A673 (cell line): ENCODE measurements around the gene PAPOLG. TPM values are rescaled to one million over a fixed set of nuclear protein-coding genes. Genes with fewer than 3 reads are reported as not detected.
A peak's percentile ranks its signal among the peaks of the same experiment; 100 is the strongest.

Experiments
- BruUV-seq: library from RNA; stranded (reverse); fragments of 400-500 nt; replicated peaks from 2 replicates; lab custom pipeline; 2021; lab: Mats Ljungman, UMichigan
- CTCF ChIA-PET: fragments of 300-600 bp; sonication (Branson Sonifier 250); formaldehyde crosslinking; loops from one replicate; lab custom pipeline; 2022; ENCODE audit warnings: antibody characterized with exemption; lab: Charles Lee
- POLR2A ChIA-PET: fragments of 300-600 bp; sonication (Branson Sonifier 250); formaldehyde crosslinking; loops from one replicate; lab custom pipeline; 2022; ENCODE audit warnings: antibody characterized with exemption; ENCODE audit not compliant: low non-redundant PET; lab: Charles Lee
- DNase-seq: peaks from one replicate; pipeline ENCODE4 v3.0.0-alpha.2; 2015; ENCODE audit warnings: low spot score
- H3K27ac ChIP-seq: fragments of 200-600 bp; sonication (generic); 2 replicates; pipeline ENCODE4 v1.5.1; 2016; ENCODE audit warnings: mixed run types, low read depth, mild to moderate bottlenecking, mixed read lengths, antibody characterized with exemption, low read length; ENCODE audit not compliant: poor library complexity, severe bottlenecking
- H3K27me3 ChIP-seq: fragments of 200-600 bp; sonication (generic); replicated peaks from 2 replicates; pipeline ENCODE4 v1.6.1; 2017; ENCODE audit warnings: mixed run types, low read depth, mild to moderate bottlenecking, mixed read lengths, antibody characterized with exemption, low read length; ENCODE audit not compliant: insufficient read depth, poor library complexity
- H3K36me3 ChIP-seq: fragments of 200-600 bp; sonication (generic); 2 replicates; pipeline ENCODE4 v1.6.1; 2016; ENCODE audit warnings: mixed run types, mild to moderate bottlenecking, mixed read lengths, antibody characterized with exemption, low read length; ENCODE audit not compliant: insufficient read depth, poor library complexity, severe bottlenecking
- H3K4me1 ChIP-seq: fragments of 200-600 bp; sonication (generic); 2 replicates; pipeline ENCODE4 v1.6.1; 2017; ENCODE audit warnings: mixed run types, mild to moderate bottlenecking, mixed read lengths, antibody characterized with exemption, low read length; ENCODE audit not compliant: insufficient read depth, poor library complexity, severe bottlenecking
- H3K4me3 ChIP-seq: fragments of 200-600 bp; sonication (generic); 2 replicates; pipeline ENCODE4 v1.5.1; 2016; ENCODE audit warnings: low read depth, mixed run types, mild to moderate bottlenecking, mixed read lengths, low read length; ENCODE audit not compliant: poor library complexity, severe bottlenecking
- H3K9me3 ChIP-seq: fragments of 200-600 bp; sonication (generic); 2 replicates; pipeline ENCODE4 v1.6.1; 2016; ENCODE audit warnings: mixed run types, low read depth, mild to moderate bottlenecking, mixed read lengths, antibody characterized with exemption, low read length; ENCODE audit not compliant: poor library complexity, severe bottlenecking
- CTCF ChIP-seq: fragments of 300-800, 200-600 bp; sonication (generic); conservative IDR thresholded peaks from 2 replicates; pipeline ENCODE4 v1.5.1; 2017; ENCODE audit warnings: low read depth, mild to moderate bottlenecking, antibody characterized with exemption, low read length, moderate library complexity, mixed read lengths
- EZH2 ChIP-seq: fragments of 200-600 bp; sonication (generic); IDR thresholded peaks from 2 replicates; pipeline ENCODE4 v1.6.1; 2017; ENCODE audit warnings: borderline replicate concordance, low read depth, mild to moderate bottlenecking, mixed read lengths, antibody characterized with exemption, low read length; ENCODE audit not compliant: poor library complexity, severe bottlenecking
- intact Hi-C: fragments of 100-400 bp; cut with micrococcal nuclease; formaldehyde crosslinking; loops from one replicate; pipeline ENCODE4 v1.10.0; 2022; ENCODE audit not compliant: unreplicated experiment
- total RNA-seq: library from RNA; stranded (reverse); gene quantifications from 2 replicates; pipeline ENCODE4 v1.2.3, GENCODE V29; 2021

The PAPOLG gene
- total RNA-seq, 1 experiment from 2014 or later, result 17.4 TPM

DNA sequence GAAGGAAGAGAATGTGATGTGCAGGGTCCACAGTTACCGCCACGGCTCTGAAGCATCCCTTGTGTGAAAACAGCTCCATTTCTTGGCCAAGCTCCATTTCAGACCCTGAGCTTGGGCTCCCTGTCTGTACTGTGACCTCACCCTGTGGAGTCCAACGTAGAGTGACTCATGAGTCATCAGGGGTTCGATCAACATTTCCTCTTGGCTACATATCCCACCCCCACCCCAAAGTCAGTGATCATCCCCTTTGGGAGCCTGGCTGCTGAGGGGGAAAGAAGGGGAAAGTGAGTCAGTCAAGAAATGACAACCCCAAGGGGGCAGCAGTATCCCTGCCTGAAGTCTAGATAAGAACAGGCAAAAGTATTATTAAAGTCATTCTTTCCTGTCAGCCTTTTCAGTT lies 62.2 kb downstream of the PAPOLG start:
- no peak for DNase-seq
- Histone ChIP-seq H3K36me3 (no peaks in the 10 kb centered on the region), H3K27ac (no peak overlapping the region), H3K4me3 (no peak overlapping the region), H3K27me3 (no peaks in the 10 kb centered on the region), H3K4me1 (no peaks in the 10 kb centered on the region), H3K9me3 (no peaks in the 10 kb centered on the region)
- no TSS peak for BruUV-seq
- intact Hi-C loops, result no loop called here
- ChIA-PET CTCF (interaction anchor here (1.0 kb wide), 1 partner anchor 181 kb away, joined by 3 read pairs; no protein-coding TSS in a partner anchor), POLR2A (no interaction called here)
- peak; percentile 46 for TF ChIP-seq CTCF
- no peak for TF ChIP-seq EZH2

DNA sequence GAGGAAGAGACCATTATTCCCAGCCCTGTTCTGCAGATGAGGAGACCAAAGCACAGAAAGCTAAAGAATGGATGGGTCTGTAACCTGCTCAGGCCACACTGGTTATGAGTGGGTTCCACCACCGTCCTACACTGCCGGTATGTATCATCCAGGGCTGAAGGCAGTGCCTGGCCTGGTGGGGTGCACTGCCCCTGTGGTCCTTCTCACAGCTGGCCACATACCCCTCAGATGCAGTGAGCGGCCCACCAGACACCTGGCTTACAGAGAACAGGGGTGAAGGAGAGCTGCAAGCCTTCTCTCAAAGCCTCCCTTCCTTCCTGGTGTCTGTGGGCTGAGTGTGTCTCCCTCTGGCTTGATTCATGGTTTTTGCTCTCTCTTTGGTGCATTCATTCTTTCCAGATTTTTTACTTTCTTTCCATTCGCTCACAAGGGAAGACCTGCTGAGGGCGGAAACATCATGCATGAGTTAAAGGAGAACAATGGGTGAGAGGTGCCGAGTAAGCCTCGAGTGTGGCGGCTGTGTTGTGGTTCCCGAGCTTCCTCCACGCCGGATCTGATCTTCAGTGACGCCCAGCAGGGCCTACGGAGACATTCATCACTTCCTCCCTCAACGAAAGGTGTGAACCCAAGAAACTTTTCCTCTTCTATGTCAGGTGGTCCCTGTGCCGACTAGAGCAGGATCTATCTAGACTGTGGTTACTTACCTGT lies 63.2 kb downstream of the PAPOLG start:
- Histone ChIP-seq H3K4me3 (no peak overlapping the region), H3K36me3 (no peaks in the 10 kb centered on the region), H3K4me1 (no peaks in the 10 kb centered on the region), H3K9me3 (no peaks in the 10 kb centered on the region), H3K27me3 (no peaks in the 10 kb centered on the region), H3K27ac (no peak overlapping the region)
- DNase-seq, result no peak
- POLR2A ChIA-PET, result no interaction called here
- no TSS peak for BruUV-seq
- CTCF ChIA-PET, result no interaction called here
- intact Hi-C loops, result no loop called here
- no peak for TF ChIP-seq CTCF
- TF ChIP-seq EZH2, result no peak

DNA sequence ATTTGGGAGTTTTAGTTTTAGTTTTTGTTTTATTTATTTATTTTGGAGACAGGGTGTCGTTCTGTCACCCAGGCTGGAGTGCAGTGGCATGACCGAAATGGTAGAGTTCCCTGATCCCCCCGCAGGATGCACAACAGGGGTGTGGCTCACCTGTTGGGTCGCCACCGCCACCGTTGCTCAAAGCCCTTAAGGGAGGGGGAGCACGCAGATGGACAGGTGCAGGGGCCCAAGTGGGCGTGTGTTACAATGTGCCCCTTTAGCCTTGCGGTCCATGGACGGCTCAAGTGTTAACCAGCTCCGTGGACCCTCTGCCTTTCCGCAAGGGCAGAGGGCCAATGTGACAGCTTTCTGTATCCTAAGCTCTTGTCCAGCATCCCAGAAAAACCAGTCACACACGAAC lies 63.9 kb downstream of the PAPOLG start:
- POLR2A ChIA-PET, result no interaction called here
- no peaks in the 10 kb centered on the region for H3K9me3 ChIP-seq
- no peaks in the 10 kb centered on the region for H3K36me3 ChIP-seq
- CTCF ChIA-PET, result no interaction called here
- no peak overlapping the region for H3K4me3 ChIP-seq
- DNase-seq, result no peak
- intact Hi-C loops, result no loop called here
- no peaks in the 10 kb centered on the region for H3K4me1 ChIP-seq
- no TSS peak for BruUV-seq
- H3K27me3 ChIP-seq, result no peaks in the 10 kb centered on the region
- no peak for TF ChIP-seq CTCF
- no peak overlapping the region for H3K27ac ChIP-seq
